IMR-90 (cell line): ENCODE data around the gene GCKR.
"Not testable (repeated sequence)": the region's sequence is repeated elsewhere in the genome, so short reads cannot be mapped to it uniquely, and the experiment has no call there.

Experiments used
- BHLHE40 ChIP-seq: fragments of 150-350 bp; IDR thresholded peaks from 2 replicates; pipeline ENCODE4 v1.6.1; 2016; ENCODE audit warnings: mild to moderate bottlenecking, low read depth, low read length
- CEBPB ChIP-seq: IDR thresholded peaks from 2 replicates; pipeline ENCODE4 v1.6.1; 2012; ENCODE audit warnings: low read depth, low read length, improper control_type of control experiment
- CTCF ChIP-seq: conservative IDR thresholded peaks from 2 replicates; pipeline ENCODE4 v1.5.1; 2012; ENCODE audit warnings: mild to moderate bottlenecking, low read depth, low read length, improper control_type of control experiment
- FOS ChIP-seq: fragments of 150-350 bp; IDR thresholded peaks from 2 replicates; pipeline ENCODE4 v1.6.1; 2016; ENCODE audit warnings: low read depth, low read length
- MAFK ChIP-seq: IDR thresholded peaks from 2 replicates; pipeline ENCODE4 v1.6.1; 2012; ENCODE audit warnings: low read depth, low read length, improper control_type of control experiment
- RAD21 ChIP-seq: IDR thresholded peaks from 2 replicates; pipeline ENCODE4 v1.6.1; 2012; ENCODE audit warnings: low read length, improper control_type of control experiment
- SMC3 ChIP-seq: fragments of 150-350 bp; IDR thresholded peaks from 2 replicates; pipeline ENCODE4 v1.6.1; 2016; ENCODE audit warnings: low read depth, mild to moderate bottlenecking, antibody characterized with exemption, low read length, moderate library complexity
- USF2 ChIP-seq: fragments of 150-350 bp; IDR thresholded peaks from 2 replicates; pipeline ENCODE4 v1.6.1; 2017; ENCODE audit warnings: mild to moderate bottlenecking, antibody characterized with exemption, low read length, low read depth

- not testable (repeated sequence) for TF ChIP-seq CTCF, RAD21, MAFK, FOS, USF2, BHLHE40, CEBPB, SMC3
Observed at GRCh38 chr2:27538839-27539450, 42.3 kb downstream of the GCKR start.
